DOHH2 (cell line): ENCODE data around the gene CLCA2.

Experiments used
- H3F3A ChIP-seq: fragments of 200-600 bp; sonication (generic), shearing (Covaris generic); 2 replicates; pipeline ENCODE4 v1.6.0; 2016; ENCODE audit warnings: antibody characterized with exemption, mild to moderate bottlenecking; ENCODE audit not compliant: control insufficient read depth, insufficient read depth
- H3K27ac ChIP-seq: fragments of 200-600 bp; sonication (generic); 2 replicates; pipeline ENCODE4 v1.5.1; 2014; ENCODE audit warnings: low read depth, mild to moderate bottlenecking, low read length, moderate library complexity
- H3K27me3 ChIP-seq: fragments of 200-600 bp; sonication (generic); 2 replicates; pipeline ENCODE4 v1.6.1; 2014; ENCODE audit warnings: mild to moderate bottlenecking, low read length, mixed read lengths; ENCODE audit not compliant: control insufficient read depth
- H3K36me3 ChIP-seq: fragments of 200-600 bp; sonication (generic); 2 replicates; pipeline ENCODE4 v1.6.1; 2014; ENCODE audit warnings: mild to moderate bottlenecking, low read length, moderate library complexity, mixed read lengths; ENCODE audit not compliant: control insufficient read depth
- H3K4me1 ChIP-seq: fragments of 200-600 bp; sonication (generic); 2 replicates; pipeline ENCODE4 v1.6.1; 2014; ENCODE audit warnings: mild to moderate bottlenecking, low read length, mixed read lengths; ENCODE audit not compliant: control insufficient read depth
- H3K4me2 ChIP-seq: fragments of 200-600 bp; sonication (generic); 2 replicates; pipeline ENCODE4 v1.6.0; 2014; ENCODE audit warnings: mild to moderate bottlenecking, low read length, moderate library complexity
- H3K4me3 ChIP-seq: fragments of 200-600 bp; sonication (generic); 2 replicates; pipeline ENCODE4 v1.5.1; 2014; ENCODE audit warnings: mild to moderate bottlenecking, low read length, mixed read lengths
- H3K79me2 ChIP-seq: fragments of 200-600 bp; sonication (generic); 2 replicates; pipeline ENCODE4 v1.6.1; 2014; ENCODE audit warnings: mild to moderate bottlenecking, low read length, mixed read lengths; ENCODE audit not compliant: control insufficient read depth
- H3K9me2 ChIP-seq: fragments of 200-600 bp; sonication (generic); replicated peaks from 2 replicates; pipeline ENCODE4 v1.6.1; 2014; ENCODE audit warnings: mild to moderate bottlenecking, low read length, mixed read lengths; ENCODE audit not compliant: control insufficient read depth
- H3K9me3 ChIP-seq: fragments of 200-600 bp; sonication (generic); 2 replicates; pipeline ENCODE4 v1.6.1; 2014; ENCODE audit warnings: antibody characterized with exemption, low read length, mixed read lengths; ENCODE audit not compliant: control insufficient read depth, insufficient read depth
- H4K20me1 ChIP-seq: fragments of 200-600 bp; sonication (generic); 2 replicates; pipeline ENCODE4 v1.6.0; 2014; ENCODE audit warnings: low read depth, mild to moderate bottlenecking, antibody characterized with exemption, low read length, moderate library complexity; ENCODE audit not compliant: control insufficient read depth, insufficient read depth
- EZH2phosphoT487 ChIP-seq: fragments of 200-600 bp; sonication (generic); IDR thresholded peaks from 2 replicates; pipeline ENCODE4 v1.6.1; 2017; ENCODE audit warnings: borderline replicate concordance, mild to moderate bottlenecking, antibody characterized with exemption, low read length, moderate library complexity, mixed read lengths
- TF ChIP-seq, protein P1 (sequence below): fragments of 200-600 bp; sonication (generic); IDR thresholded peaks from one replicate; pipeline ENCODE4 v1.5.1; 2014; ENCODE audit warnings: antibody characterized with exemption, mild to moderate bottlenecking, low read depth, low read length; ENCODE audit not compliant: poor library complexity, severe bottlenecking

The CLCA2 gene

DNA sequence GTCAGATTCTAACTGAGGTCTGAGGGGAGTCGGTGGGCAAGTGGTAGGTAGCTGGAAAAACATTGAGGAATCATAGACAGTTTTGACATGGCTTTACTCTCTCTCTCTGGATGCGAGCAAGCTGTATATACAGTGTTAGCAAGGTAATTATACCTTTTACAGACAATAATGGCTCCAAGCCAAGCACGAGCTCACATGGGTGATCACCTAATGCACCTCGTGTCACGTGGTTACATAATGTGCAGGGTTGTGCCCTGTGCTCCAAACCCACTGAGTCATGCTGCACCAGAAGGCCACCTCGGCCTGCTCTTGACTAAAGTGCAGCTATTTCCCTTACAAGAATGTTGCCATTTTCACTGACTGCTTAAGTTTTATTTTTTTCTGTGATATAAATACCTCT lies 7.6 kb upstream of the CLCA2 start:
- H3K4me3 ChIP-seq, result no peak overlapping the region
- H3K27me3 ChIP-seq, result no peaks in the 10 kb centered on the region
- H3K4me1 ChIP-seq, result peaks cover 3% of the 10 kb centered on the region; the same call in 1 of the 2 replicates
- no peak for TF ChIP-seq EZH2phosphoT487
- TF ChIP-seq, protein P1, sequence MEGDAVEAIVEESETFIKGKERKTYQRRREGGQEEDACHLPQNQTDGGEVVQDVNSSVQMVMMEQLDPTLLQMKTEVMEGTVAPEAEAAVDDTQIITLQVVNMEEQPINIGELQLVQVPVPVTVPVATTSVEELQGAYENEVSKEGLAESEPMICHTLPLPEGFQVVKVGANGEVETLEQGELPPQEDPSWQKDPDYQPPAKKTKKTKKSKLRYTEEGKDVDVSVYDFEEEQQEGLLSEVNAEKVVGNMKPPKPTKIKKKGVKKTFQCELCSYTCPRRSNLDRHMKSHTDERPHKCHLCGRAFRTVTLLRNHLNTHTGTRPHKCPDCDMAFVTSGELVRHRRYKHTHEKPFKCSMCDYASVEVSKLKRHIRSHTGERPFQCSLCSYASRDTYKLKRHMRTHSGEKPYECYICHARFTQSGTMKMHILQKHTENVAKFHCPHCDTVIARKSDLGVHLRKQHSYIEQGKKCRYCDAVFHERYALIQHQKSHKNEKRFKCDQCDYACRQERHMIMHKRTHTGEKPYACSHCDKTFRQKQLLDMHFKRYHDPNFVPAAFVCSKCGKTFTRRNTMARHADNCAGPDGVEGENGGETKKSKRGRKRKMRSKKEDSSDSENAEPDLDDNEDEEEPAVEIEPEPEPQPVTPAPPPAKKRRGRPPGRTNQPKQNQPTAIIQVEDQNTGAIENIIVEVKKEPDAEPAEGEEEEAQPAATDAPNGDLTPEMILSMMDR, result no peak
- H3K9me3 ChIP-seq, result no peaks in the 10 kb centered on the region
- H3F3A ChIP-seq, result no peaks in the 10 kb centered on the region
- H4K20me1 ChIP-seq, result no peaks in the 10 kb centered on the region
- H3K36me3 ChIP-seq, result no peaks in the 10 kb centered on the region
- H3K9me2 ChIP-seq, result no peaks in the 10 kb centered on the region; the same call in 1 of the 2 replicates
- H3K79me2 ChIP-seq, result no peaks in the 10 kb centered on the region
- no peak overlapping the region for H3K4me2 ChIP-seq
- no peak overlapping the region for H3K27ac ChIP-seq

DNA sequence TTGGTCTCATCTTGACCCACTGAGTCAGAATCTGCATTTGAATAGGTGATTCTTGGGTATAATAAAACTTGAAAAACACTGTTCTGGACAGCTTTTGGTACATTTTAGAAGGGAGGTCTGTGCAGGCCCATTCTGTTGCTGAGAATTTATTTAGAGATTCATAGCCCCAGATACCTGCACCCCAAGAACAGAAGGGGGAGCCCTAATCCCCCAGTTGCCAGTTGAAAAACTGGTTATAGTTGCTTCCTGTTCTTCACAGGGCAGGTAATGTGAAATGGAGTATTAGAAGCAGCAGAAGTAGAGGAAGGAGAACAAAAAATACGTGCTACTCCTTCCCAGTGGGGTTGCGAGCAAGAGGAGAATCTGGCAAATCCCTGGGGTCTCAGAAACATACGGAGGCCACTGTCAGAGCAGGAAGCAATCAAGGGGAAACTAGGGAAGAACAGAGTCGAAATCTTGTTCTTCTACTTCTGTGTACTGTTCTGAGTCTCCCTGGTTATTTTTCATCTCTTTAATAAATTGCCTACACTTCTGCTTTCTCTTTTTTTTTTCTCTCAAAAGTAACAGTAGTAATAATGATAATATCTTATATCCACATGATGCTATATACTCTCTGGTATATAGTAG lies 4.6 kb upstream of the CLCA2 start:
- no peaks in the 10 kb centered on the region for H3F3A ChIP-seq
- no peaks in the 10 kb centered on the region for H4K20me1 ChIP-seq
- peaks cover 3% of the 10 kb centered on the region; the same call in 1 of the 2 replicates for H3K4me1 ChIP-seq
- H3K27me3 ChIP-seq, result peaks cover 7% of the 10 kb centered on the region; the same call in 1 of the 2 replicates
- H3K4me2 ChIP-seq, result peak overlapping the region; percentile 54
- no peaks in the 10 kb centered on the region for H3K79me2 ChIP-seq
- H3K9me2 ChIP-seq, result no peaks in the 10 kb centered on the region; the same call in 1 of the 2 replicates
- H3K9me3 ChIP-seq, result no peaks in the 10 kb centered on the region
- no peak for TF ChIP-seq EZH2phosphoT487
- TF ChIP-seq, protein P1, result peak; percentile 87
- no peak overlapping the region for H3K27ac ChIP-seq
- peak overlapping the region; percentile 47 for H3K4me3 ChIP-seq
- no peaks in the 10 kb centered on the region for H3K36me3 ChIP-seq

DNA sequence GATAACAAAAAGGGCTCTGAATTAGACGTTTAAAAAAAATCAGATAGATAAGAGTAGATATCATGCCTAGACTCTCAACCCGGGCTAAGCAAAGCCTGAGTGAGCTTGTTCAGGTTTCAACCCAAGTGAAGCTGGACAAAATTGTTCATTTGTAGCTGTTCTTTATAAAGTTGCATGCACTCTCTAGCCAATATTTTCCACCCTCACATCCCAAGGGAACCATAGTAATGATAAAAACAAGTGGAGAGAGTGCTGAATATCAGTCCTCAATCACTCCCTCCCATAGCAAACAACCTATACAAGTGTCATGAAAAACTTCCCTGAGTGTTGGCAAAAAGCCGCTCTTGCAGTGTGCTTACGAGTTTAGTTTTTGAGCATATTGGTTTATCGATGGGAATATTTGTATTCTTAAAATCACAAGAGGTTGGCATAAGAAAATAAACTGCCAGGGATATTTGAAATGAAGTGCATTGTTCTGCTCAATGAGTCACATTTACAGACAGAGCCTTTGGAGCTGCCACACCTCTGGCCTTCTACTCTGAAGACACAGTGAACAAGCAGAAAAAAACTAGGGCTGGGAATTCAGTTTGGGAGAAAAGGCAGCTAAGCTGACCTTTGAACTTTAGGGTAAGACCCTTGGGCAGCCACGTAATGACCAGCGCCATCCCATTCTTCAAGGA lies 2.2 kb upstream of the CLCA2 start:
- Histone ChIP-seq H3K4me2 (no peak overlapping the region), H3K4me1 (peaks cover 3% of the 10 kb centered on the region; the same call in 1 of the 2 replicates), H3K4me3 (no peak overlapping the region)

More for the DNA sequence above, 2.2 kb upstream of the CLCA2 start:
- Histone ChIP-seq H3K79me2 (no peaks in the 10 kb centered on the region), H3K9me2 (no peaks in the 10 kb centered on the region; the same call in 1 of the 2 replicates), H3K36me3 (no peaks in the 10 kb centered on the region), H3F3A (no peaks in the 10 kb centered on the region), H3K9me3 (no peaks in the 10 kb centered on the region), H3K27me3 (peaks cover 11% of the 10 kb centered on the region), H3K27ac (no peak overlapping the region), H4K20me1 (no peaks in the 10 kb centered on the region)
- TF ChIP-seq, protein P1, result no peak
- no peak for TF ChIP-seq EZH2phosphoT487
